Esophagus squamous epithelium (tissue), 5 donors: ENCODE results near the gene PDE3A. TPM values are rescaled to one million over a fixed set of nuclear protein-coding genes. Genes with fewer than 3 reads are reported as not detected.

Experiments
- DNase-seq: peaks from one replicate; lab custom pipeline; 2025; lab: John Stamatoyannopoulos, UW
- H3K27ac ChIP-seq, 4 donors: fragments of 200-600 bp; sonication (generic); one replicate each; pipeline ENCODE4 v1.5.1; 2016 to 2019; ENCODE audit warnings: mild to moderate bottlenecking in 1 of 4
- H3K27me3 ChIP-seq, 4 donors: fragments of 200-600 bp; sonication (generic); 1 replicate in 3 of 4; 2 replicates in 1 of 4; pipeline versions ENCODE4 v1.5.1 to v1.6.0; 2017 to 2021; ENCODE audit warnings: antibody characterized with exemption in 1 of 4
- H3K36me3 ChIP-seq, 3 donors: fragments of 200-600 bp; sonication (generic); one replicate each; pipeline ENCODE4 v1.5.1; 2016 to 2019
- H3K4me1 ChIP-seq, 3 donors: fragments of 200-600 bp; sonication (generic); one replicate each; pipeline ENCODE4 v1.5.1; 2017 to 2019
- H3K4me3 ChIP-seq, 4 donors: fragments of 200-600 bp; sonication (generic); 1 replicate in 3 of 4; 2 replicates in 1 of 4; pipeline ENCODE4 v1.5.1; 2016 to 2019; ENCODE audit warnings: mild to moderate bottlenecking in 2 of 4, moderate library complexity in 1 of 4
- H3K9me3 ChIP-seq, 3 donors: fragments of 200-600 bp; sonication (generic); one replicate each; pipeline ENCODE4 v1.5.1; 2016 to 2019
- POLR2A ChIP-seq, 4 donors: fragments of 450-650 bp; IDR thresholded peaks; one replicate each; pipeline ENCODE4 v1.6.1; 2017; ENCODE audit warnings: antibody characterized with exemption in 4 of 4, mild to moderate bottlenecking in 4 of 4, moderate library complexity in 3 of 4
- WGBS, 2 donors: methylation state at CpG; one replicate each; pipeline ENCODE4 v1.1.5; 2018; 5-methylcytosine and 5-hydroxymethylcytosine counted together
- intact Hi-C: fragments of 100-400 bp; cut with DNase I; formaldehyde crosslinking; loops from one replicate; pipeline ENCODE4 v1.15.0; 2022
- total RNA-seq, 4 donors: library from RNA; depleted of rRNA; stranded (reverse); fragments of >200 nt; gene quantifications; one replicate each; pipeline ENCODE4 v1.1.0, GENCODE V29; 2016
- TF ChIP-seq, protein P1 (sequence below), 6 experiments: fragments of 450-650 bp in 4 of 6; fragments of 200-600 bp in 2 of 6; sonication (generic) in 2 of 6; IDR thresholded peaks; one replicate each; pipeline ENCODE4 v1.5.1; 2016 to 2019; ENCODE audit warnings: antibody characterized with exemption in 6 of 6, mild to moderate bottlenecking in 4 of 6, moderate library complexity in 4 of 6
- donor health status: DM: yes; HTN: yes; CAD: no.

PDE3A gene
- total RNA-seq, 4 donors from 2014 or later, result 0.30 to 5.5 (median 3.1) TPM

DNA sequence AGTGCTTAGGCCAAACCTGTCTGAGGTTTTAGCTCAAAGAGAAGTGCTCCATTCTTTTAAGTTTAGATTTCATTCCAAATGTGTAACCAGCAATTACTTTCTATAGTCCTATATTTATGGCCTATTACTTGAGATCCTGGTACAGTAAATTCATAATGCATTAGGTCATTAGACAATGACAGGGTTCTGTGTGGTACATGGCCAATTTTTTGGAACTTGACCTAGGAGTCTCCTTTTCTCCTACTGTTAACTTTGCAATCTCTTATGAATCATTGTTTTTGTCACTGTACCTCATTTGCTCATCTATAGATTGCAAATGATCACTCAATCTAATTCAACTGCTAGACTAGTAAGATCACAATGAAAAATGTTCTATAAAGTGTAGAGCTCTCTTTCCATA is 136.7 kb downstream of the PDE3A start:
- Histone ChIP-seq H3K9me3 (no peaks in the 10 kb centered on the region), H3K27me3 (no peaks in the 10 kb centered on the region), H3K4me1 (no peaks in the 10 kb centered on the region), H3K36me3 (no peaks in the 10 kb centered on the region), H3K4me3 (no peak overlapping the region), H3K27ac (no peak overlapping the region)
- intact Hi-C loops, result no loop called here
- no peak for DNase-seq
- TF ChIP-seq, protein P1, sequence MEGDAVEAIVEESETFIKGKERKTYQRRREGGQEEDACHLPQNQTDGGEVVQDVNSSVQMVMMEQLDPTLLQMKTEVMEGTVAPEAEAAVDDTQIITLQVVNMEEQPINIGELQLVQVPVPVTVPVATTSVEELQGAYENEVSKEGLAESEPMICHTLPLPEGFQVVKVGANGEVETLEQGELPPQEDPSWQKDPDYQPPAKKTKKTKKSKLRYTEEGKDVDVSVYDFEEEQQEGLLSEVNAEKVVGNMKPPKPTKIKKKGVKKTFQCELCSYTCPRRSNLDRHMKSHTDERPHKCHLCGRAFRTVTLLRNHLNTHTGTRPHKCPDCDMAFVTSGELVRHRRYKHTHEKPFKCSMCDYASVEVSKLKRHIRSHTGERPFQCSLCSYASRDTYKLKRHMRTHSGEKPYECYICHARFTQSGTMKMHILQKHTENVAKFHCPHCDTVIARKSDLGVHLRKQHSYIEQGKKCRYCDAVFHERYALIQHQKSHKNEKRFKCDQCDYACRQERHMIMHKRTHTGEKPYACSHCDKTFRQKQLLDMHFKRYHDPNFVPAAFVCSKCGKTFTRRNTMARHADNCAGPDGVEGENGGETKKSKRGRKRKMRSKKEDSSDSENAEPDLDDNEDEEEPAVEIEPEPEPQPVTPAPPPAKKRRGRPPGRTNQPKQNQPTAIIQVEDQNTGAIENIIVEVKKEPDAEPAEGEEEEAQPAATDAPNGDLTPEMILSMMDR (IDR thresholded peaks at IDR 0.05), result no peak
- no peak for TF ChIP-seq POLR2A (IDR thresholded peaks at IDR 0.05)

DNA sequence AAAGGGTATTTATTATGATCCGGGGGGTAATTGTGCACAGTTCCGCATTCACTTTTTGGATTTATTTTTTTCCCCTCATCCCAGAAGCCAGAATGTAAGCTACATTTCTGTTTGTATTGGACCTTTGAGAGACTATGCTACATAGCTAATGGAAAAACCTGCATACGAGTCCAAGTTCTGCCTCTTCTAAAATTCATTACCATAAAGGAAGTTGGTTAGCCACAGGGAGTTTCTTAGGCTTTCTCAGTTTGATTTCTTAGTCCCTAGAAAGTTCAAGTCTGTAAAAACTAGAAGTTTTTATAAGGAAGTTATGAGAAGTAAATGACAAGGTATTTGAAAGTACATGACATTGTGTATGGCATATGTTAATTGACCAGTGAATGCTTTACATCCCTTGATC is 138.7 kb downstream of the PDE3A start:
- Histone ChIP-seq H3K4me1 (no peaks in the 10 kb centered on the region), H3K4me3 (no peak overlapping the region), H3K27ac (no peak overlapping the region), H3K9me3 (no peaks in the 10 kb centered on the region), H3K36me3 (no peaks in the 10 kb centered on the region), H3K27me3 (no peaks in the 10 kb centered on the region)
- 75 to 84% methylated on average over 3 of the region's 3 CpGs for WGBS, 2 donors
- TF ChIP-seq, protein P1 (IDR thresholded peaks at IDR 0.05), result no peak
- TF ChIP-seq POLR2A (IDR thresholded peaks at IDR 0.05), result no peak
- intact Hi-C loops, result no loop called here
- DNase-seq, result no peak

DNA sequence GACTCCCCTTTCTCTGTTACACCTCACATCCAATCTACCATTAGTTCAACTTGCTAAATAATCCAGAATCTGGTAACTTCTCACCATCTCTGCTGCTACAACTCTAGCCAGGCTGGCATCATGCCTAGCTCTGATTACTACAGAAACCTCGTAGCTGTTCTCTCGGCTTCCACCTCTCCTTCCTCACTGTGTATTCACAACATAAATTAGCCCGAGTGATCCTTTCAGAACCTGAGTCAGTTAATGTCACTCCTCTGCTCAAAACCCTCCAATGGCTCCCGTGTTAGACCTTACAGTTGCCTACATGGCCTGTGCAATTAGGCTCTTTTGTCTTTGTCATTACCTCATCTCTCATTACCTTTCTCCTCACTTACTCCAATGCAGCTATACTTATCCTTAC is 139.4 kb downstream of the PDE3A start:
- intact Hi-C loops, result no loop called here
- H3K27ac ChIP-seq, result no peak overlapping the region
- H3K4me1 ChIP-seq, result no peaks in the 10 kb centered on the region
- no peaks in the 10 kb centered on the region for H3K9me3 ChIP-seq
- H3K36me3 ChIP-seq, result no peaks in the 10 kb centered on the region
- no peak overlapping the region for H3K4me3 ChIP-seq
- 68 to 76% methylated on average over 4 of the region's 4 CpGs for WGBS, 2 donors
- no peak for DNase-seq
- no peaks in the 10 kb centered on the region for H3K27me3 ChIP-seq
- TF ChIP-seq POLR2A (IDR thresholded peaks at IDR 0.05), result no peak
- TF ChIP-seq, protein P1 (IDR thresholded peaks at IDR 0.05), result no peak

DNA sequence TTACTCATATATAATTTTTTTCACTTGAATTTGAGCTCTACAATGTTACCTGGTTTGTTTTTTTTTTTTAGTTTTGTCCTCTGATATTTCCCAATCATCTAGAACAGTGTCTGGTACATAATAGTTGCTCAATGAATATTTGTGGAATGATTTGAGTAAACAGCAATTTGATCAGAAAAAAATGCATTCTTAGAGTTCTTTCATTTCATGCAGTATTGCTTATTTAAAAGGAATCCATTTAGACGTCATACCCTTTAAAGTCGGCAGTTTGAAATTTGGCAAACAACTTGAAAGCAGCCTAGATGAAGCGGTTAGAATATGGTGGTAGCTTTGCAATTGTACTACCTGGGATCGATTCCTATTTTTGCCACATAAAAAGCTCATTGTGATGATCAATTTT is 140.0 kb downstream of the PDE3A start:
- H3K4me3 ChIP-seq, result no peak overlapping the region
- H3K27me3 ChIP-seq, result no peaks in the 10 kb centered on the region
- intact Hi-C loops, result no loop called here
- H3K36me3 ChIP-seq, result no peaks in the 10 kb centered on the region
- H3K4me1 ChIP-seq, result no peaks in the 10 kb centered on the region
- no peak for TF ChIP-seq POLR2A (IDR thresholded peaks at IDR 0.05)
- TF ChIP-seq, protein P1 (IDR thresholded peaks at IDR 0.05), result no peak
- no peaks in the 10 kb centered on the region for H3K9me3 ChIP-seq
- WGBS, 2 donors, result 76 to 79% methylated on average over 4 of the region's 4 CpGs
- DNase-seq, result no peak
- no peak overlapping the region for H3K27ac ChIP-seq

DNA sequence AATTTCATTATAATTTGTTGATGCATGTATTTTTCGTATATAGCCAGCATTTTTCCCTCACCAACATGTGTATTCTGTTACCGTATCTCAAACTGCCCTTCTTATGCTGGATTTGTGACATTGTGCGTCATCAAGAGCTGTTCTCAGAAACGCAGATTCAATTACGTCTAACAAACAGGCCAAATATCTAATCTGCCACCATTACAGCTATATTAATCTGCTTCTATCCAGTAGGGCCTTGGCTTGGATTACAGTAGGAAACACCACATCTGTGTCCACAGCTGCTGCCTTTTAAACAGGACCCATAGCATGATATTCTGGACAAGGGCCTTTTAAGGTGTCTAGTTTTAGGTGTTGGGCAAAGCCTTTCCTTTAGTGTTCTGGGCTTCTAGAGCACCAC is 140.6 kb downstream of the PDE3A start:
- Histone ChIP-seq H3K27ac (no peak overlapping the region), H3K4me3 (no peak overlapping the region), H3K36me3 (no peaks in the 10 kb centered on the region), H3K4me1 (no peaks in the 10 kb centered on the region), H3K9me3 (no peaks in the 10 kb centered on the region), H3K27me3 (no peaks in the 10 kb centered on the region)
- 91 to 94% methylated on average over 5 of the region's 5 CpGs for WGBS, 2 donors
- no peak for TF ChIP-seq POLR2A (IDR thresholded peaks at IDR 0.05)
- TF ChIP-seq, protein P1 (IDR thresholded peaks at IDR 0.05), result no peak
- intact Hi-C loops, result no loop called here
- DNase-seq, result no peak
